K562 (cell line): Measurements from ENCODE around the gene GDPD2. TPM values are rescaled to one million over a fixed set of nuclear protein-coding genes. Genes with fewer than 3 reads are reported as not detected.

ENCODE experiments used
- CBFA2T2 ChIP-seq: fragments of 450-650 bp; conservative IDR thresholded peaks from 2 replicates; pipeline ENCODE4 v1.6.1; 2017; ENCODE audit warnings: mild to moderate bottlenecking
- CHD2 ChIP-seq: IDR thresholded peaks from 2 replicates; pipeline ENCODE4 v1.6.1; 2011; ENCODE audit warnings: low read depth, low read length
- DDX20 ChIP-seq: fragments of 450-650 bp; IDR thresholded peaks from 2 replicates; pipeline ENCODE4 v1.6.1; 2016; ENCODE audit warnings: missing genetic modification characterization, low read depth, mild to moderate bottlenecking, missing compliant biosample characterization, moderate library complexity
- DMBX1 ChIP-seq: fragments of 250-450 bp; sonication (Bioruptor Pico); IDR thresholded peaks from 2 replicates; pipeline ENCODE4 v1.8.0; 2022; ENCODE audit warnings: inconsistent platforms, mild to moderate bottlenecking, moderate library complexity, borderline replicate concordance
- MECOM ChIP-seq: fragments of 250-450 bp; sonication (Bioruptor Pico); IDR thresholded peaks from 2 replicates; pipeline ENCODE4 v1.8.0; 2022; ENCODE audit warnings: inconsistent platforms
- PBX2 ChIP-seq, 2 experiments: IDR thresholded peaks in 1 of 2; conservative IDR thresholded peaks in 1 of 2; 2 replicates each; pipeline ENCODE4 v1.6.1; 2016; ENCODE audit warnings: low read depth in 2 of 2, mild to moderate bottlenecking in 1 of 2, missing compliant biosample characterization in 1 of 2, missing genetic modification characterization in 1 of 2, moderate library complexity in 1 of 2
- POLR3A ChIP-seq: IDR thresholded peaks from 2 replicates; pipeline ENCODE4 v1.6.1; 2011; ENCODE audit warnings: borderline replicate concordance, mild to moderate bottlenecking, moderate library complexity; ENCODE audit not compliant: insufficient read length, insufficient read depth; ENCODE audit errors: extremely low read depth
- PRDM10 ChIP-seq: fragments of 450-650 bp; IDR thresholded peaks from 2 replicates; pipeline ENCODE4 v1.6.1; 2018; ENCODE audit not compliant: partially characterized antibody
- RBM14 ChIP-seq: fragments of 200-400 bp; formaldehyde crosslinking; IDR thresholded peaks from 2 replicates; pipeline ENCODE4 v1.6.1; 2018; ENCODE audit warnings: low read depth, mild to moderate bottlenecking, low read length, moderate library complexity, borderline replicate concordance; ENCODE audit not compliant: insufficient read depth
- SIN3B ChIP-seq: fragments of 450-650 bp; IDR thresholded peaks from 2 replicates; pipeline ENCODE4 v1.6.1; 2017; ENCODE audit warnings: low read depth, mild to moderate bottlenecking, moderate library complexity
- TRIM24 ChIP-seq, 2 experiments: fragments of 450-650 bp; IDR thresholded peaks; 2 replicates each; pipeline ENCODE4 v1.6.1; 2016
- ZNF324 ChIP-seq: fragments of 250-450 bp; sonication (Bioruptor Pico); IDR thresholded peaks from 2 replicates; pipeline ENCODE4 v1.4.0; 2020; ENCODE audit warnings: mild to moderate bottlenecking
- ZNF717 ChIP-seq: fragments of 250-450 bp; sonication (Bioruptor Pico); IDR thresholded peaks from 2 replicates; pipeline ENCODE4 v1.5.0; 2021
- polyA plus RNA-seq, 8 experiments: library from polyadenylated mRNA; depleted of rRNA in 4 of 8; stranded (reverse) in 5 of 8; unstranded in 3 of 8; fragments of >200 nt; fragmentation: Nextera tagmentation in 2 of 8; fragmentation: Illumina TruSeq in 1 of 8; extraction: Ambion mirVana in 2 of 8; extraction: Trizol in 1 of 8; gene quantifications; 2 replicates each; pipeline versions ENCODE4 v1.2.1 to v1.2.3, GENCODE V29; 2011 to 2014; ENCODE audit warnings: inconsistent platforms in 1 of 8, missing spikeins in 1 of 8
- total RNA-seq, 7 experiments: library from RNA; depleted of rRNA in 6 of 7; stranded (reverse); fragments of >200 nt in 6 of 7; fragmentation: Illumina TruSeq in 2 of 7; extraction: Trizol in 2 of 7; gene quantifications; 2 replicates each; pipeline versions ENCODE4 v1.2.1 to v1.2.3, GENCODE V29; 2011 to 2021; ENCODE audit warnings: low replicate concordance in 1 of 7
- TF ChIP-seq, protein P1 (sequence below): sonication (generic); formaldehyde crosslinking; IDR thresholded peaks from 2 replicates; pipeline ENCODE4 v1.8.1; 2023; ENCODE audit warnings: mild to moderate bottlenecking, missing genetic modification reagents
- TF ChIP-seq, protein P2 (sequence below): fragments of 250-450 bp; sonication (Bioruptor Pico); IDR thresholded peaks from 2 replicates; pipeline ENCODE4 v1.6.1; 2021; ENCODE audit warnings: mild to moderate bottlenecking
- TF ChIP-seq, protein P3 (sequence below): fragments of 450-650 bp; IDR thresholded peaks from 2 replicates; pipeline ENCODE4 v1.6.1; 2014; ENCODE audit warnings: low read depth, mild to moderate bottlenecking, moderate library complexity, borderline replicate concordance

Gene GDPD2
- total and polyA plus RNA-seq, 9 of the 15 experiments (the other 6 are each of a cell fraction or from before 2014, with no cell fraction given): not detected

DNA sequence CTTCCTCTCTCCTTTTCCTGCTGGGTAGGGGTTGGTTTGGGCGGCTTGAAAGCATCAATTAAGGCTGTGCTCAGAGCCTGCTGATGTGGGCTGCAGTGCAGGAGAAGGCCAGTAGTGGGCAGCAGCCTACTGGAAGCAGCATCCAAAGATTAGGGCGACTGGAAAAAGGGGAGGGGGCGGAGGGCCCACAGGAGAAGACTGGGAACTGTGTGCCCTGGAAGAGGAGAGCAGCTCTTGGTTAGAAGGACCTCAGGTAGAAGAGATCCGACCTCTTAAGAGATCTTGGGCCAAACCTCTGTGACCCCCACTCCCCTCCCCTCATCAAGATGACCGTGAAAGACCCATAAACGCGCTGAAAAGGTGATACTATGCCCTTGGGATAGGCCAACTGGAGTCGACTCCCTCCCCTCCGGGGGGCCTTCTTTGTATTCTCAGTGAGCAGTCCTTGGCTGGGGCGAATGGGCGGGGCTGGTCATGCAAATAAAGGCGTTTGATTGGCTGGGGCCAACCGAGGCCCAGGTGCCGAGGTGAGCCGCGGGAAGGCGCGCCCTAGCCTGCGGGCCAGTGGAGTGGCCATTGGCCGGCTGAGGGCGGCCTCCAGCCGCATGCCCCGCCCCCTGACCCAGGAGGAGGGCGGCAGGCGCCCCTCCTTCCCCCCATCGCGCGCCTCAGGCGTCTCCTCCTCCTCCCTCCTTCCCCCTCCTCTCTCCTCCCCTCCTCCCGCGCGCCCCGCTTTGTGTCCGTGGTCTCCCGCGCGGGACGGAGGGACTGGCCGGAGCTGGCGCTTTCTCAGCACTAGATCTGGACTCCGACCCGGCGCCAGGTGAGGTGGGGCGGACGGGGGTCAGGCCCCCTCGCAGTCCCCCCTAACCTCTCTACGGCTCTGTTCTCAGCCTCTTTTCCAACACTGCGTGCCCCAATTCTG lies 31.6 kb downstream of the GDPD2 start (continued):
- TF ChIP-seq ZNF324 (CRISPR knock-in tag): no peak
- TF ChIP-seq TRIM24 (IDR thresholded peaks at IDR 0.05): no peak
- TF ChIP-seq, protein P1, sequence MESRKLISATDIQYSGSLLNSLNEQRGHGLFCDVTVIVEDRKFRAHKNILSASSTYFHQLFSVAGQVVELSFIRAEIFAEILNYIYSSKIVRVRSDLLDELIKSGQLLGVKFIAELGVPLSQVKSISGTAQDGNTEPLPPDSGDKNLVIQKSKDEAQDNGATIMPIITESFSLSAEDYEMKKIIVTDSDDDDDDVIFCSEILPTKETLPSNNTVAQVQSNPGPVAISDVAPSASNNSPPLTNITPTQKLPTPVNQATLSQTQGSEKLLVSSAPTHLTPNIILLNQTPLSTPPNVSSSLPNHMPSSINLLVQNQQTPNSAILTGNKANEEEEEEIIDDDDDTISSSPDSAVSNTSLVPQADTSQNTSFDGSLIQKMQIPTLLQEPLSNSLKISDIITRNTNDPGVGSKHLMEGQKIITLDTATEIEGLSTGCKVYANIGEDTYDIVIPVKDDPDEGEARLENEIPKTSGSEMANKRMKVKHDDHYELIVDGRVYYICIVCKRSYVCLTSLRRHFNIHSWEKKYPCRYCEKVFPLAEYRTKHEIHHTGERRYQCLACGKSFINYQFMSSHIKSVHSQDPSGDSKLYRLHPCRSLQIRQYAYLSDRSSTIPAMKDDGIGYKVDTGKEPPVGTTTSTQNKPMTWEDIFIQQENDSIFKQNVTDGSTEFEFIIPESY: no peak
- TF ChIP-seq POLR3A: no peak
- no peak for TF ChIP-seq CBFA2T2
- TF ChIP-seq SIN3B: no peak
- TF ChIP-seq, protein P2, sequence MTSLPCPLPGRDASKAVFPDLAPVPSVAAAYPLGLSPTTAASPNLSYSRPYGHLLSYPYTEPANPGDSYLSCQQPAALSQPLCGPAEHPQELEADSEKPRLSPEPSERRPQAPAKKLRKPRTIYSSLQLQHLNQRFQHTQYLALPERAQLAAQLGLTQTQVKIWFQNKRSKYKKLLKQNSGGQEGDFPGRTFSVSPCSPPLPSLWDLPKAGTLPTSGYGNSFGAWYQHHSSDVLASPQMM (CRISPR knock-in tag): no peak
- TF ChIP-seq CHD2: no peak
- no peak for TF ChIP-seq DDX20 (tag)
- no peak for TF ChIP-seq PRDM10
- TF ChIP-seq ZNF717 (CRISPR knock-in tag): no peak
- TF ChIP-seq DMBX1 (CRISPR knock-in tag): no peak
- TF ChIP-seq, protein P3, sequence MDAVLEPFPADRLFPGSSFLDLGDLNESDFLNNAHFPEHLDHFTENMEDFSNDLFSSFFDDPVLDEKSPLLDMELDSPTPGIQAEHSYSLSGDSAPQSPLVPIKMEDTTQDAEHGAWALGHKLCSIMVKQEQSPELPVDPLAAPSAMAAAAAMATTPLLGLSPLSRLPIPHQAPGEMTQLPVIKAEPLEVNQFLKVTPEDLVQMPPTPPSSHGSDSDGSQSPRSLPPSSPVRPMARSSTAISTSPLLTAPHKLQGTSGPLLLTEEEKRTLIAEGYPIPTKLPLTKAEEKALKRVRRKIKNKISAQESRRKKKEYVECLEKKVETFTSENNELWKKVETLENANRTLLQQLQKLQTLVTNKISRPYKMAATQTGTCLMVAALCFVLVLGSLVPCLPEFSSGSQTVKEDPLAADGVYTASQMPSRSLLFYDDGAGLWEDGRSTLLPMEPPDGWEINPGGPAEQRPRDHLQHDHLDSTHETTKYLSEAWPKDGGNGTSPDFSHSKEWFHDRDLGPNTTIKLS: no peak
- TF ChIP-seq RBM14: no peak
- TF ChIP-seq MECOM (CRISPR knock-in tag): no peak
- no peak for TF ChIP-seq PBX2 (CRISPR knock-in tag; IDR thresholded peaks at IDR 0.05; ENCODE audit: low read depth)
- TF ChIP-seq PBX2 (tag; conservative IDR thresholded peaks at IDR 0.05; ENCODE audit: low read depth): no peak
